DND-41 (cell line): ENCODE data around the gene TSHZ3.

Source experiments
- CTCF ChIP-seq: IDR thresholded peaks from 2 replicates; pipeline ENCODE4 v1.5.1; 2012; ENCODE audit warnings: borderline replicate concordance, low read length, moderate library complexity, mild to moderate bottlenecking; ENCODE audit not compliant: poor library complexity, severe bottlenecking; ENCODE audit errors: extremely low read depth
- EZH2 ChIP-seq: IDR thresholded peaks from 3 replicates; pipeline ENCODE4 v1.6.1; 2012; ENCODE audit warnings: borderline replicate concordance, low read depth, mild to moderate bottlenecking, moderate library complexity, low read length, inconsistent platforms; ENCODE audit not compliant: severe bottlenecking

- TF ChIP-seq CTCF (no peak), EZH2 (no peak)
Observed at GRCh38 chr19:31354799-31355664, 5.8 kb upstream of the TSHZ3 start.
